Measurements from ENCODE around the gene NKX1-2.

NKX1-2 gene

GRCh38 chr10:124472071-124472470, 22.2 kb upstream of the NKX1-2 start:
- no peak overlapping the region for H3K4me3 ChIP-seq (ENCODE audit: low read depth, low read length)
- no peaks in the 10 kb centered on the region for H3K36me3 ChIP-seq (ENCODE audit: control insufficient read depth, insufficient read depth, low read length)
- H3K27me3 ChIP-seq (ENCODE audit: control insufficient read depth, insufficient read depth, low read length), result no peaks in the 10 kb centered on the region
- peaks cover 11% of the 10 kb centered on the region for H3K4me1 ChIP-seq (ENCODE audit: control insufficient read depth, insufficient read depth, low read length)
- no peaks in the 10 kb centered on the region for H3K9me3 ChIP-seq (ENCODE audit: control insufficient read depth, insufficient read depth, low read length)
- H3K9ac ChIP-seq (ENCODE audit: low read depth, low read length), result no peak overlapping the region

GRCh38 chr10:124470544-124471434, 21.0 kb upstream of the NKX1-2 start:
- Histone ChIP-seq H3K4me3 (ENCODE audit: low read depth, low read length) (peak overlapping the region; percentile 24), H3K27me3 (ENCODE audit: control insufficient read depth, insufficient read depth, low read length) (no peaks in the 10 kb centered on the region), H3K9ac (ENCODE audit: low read depth, low read length) (peak overlapping the region; percentile 65), H3K9me3 (ENCODE audit: control insufficient read depth, insufficient read depth, low read length) (no peaks in the 10 kb centered on the region), H3K4me1 (ENCODE audit: control insufficient read depth, insufficient read depth, low read length) (peaks cover 14% of the 10 kb centered on the region), H3K36me3 (ENCODE audit: control insufficient read depth, insufficient read depth, low read length) (no peaks in the 10 kb centered on the region)

GRCh38 chr10:124469956-124470484, 20.2 kb upstream of the NKX1-2 start:
- H3K4me3 ChIP-seq (ENCODE audit: low read depth, low read length), result peak overlapping the region; percentile 24
- no peaks in the 10 kb centered on the region for H3K36me3 ChIP-seq (ENCODE audit: control insufficient read depth, insufficient read depth, low read length)
- H3K9me3 ChIP-seq (ENCODE audit: control insufficient read depth, insufficient read depth, low read length), result no peaks in the 10 kb centered on the region
- peaks cover 19% of the 10 kb centered on the region for H3K4me1 ChIP-seq (ENCODE audit: control insufficient read depth, insufficient read depth, low read length)
- no peaks in the 10 kb centered on the region for H3K27me3 ChIP-seq (ENCODE audit: control insufficient read depth, insufficient read depth, low read length)
- peak overlapping the region; percentile 65 for H3K9ac ChIP-seq (ENCODE audit: low read depth, low read length)

- Histone ChIP-seq H3K4me3 (ENCODE audit: low read depth, low read length) (no peak overlapping the region), H3K36me3 (ENCODE audit: control insufficient read depth, insufficient read depth, low read length) (no peaks in the 10 kb centered on the region), H3K27me3 (ENCODE audit: control insufficient read depth, insufficient read depth, low read length) (no peaks in the 10 kb centered on the region), H3K9ac (ENCODE audit: low read depth, low read length) (no peak overlapping the region), H3K4me1 (ENCODE audit: control insufficient read depth, insufficient read depth, low read length) (peaks cover 19% of the 10 kb centered on the region), H3K9me3 (ENCODE audit: control insufficient read depth, insufficient read depth, low read length) (no peaks in the 10 kb centered on the region)
These were observed 18.8 kb upstream of the NKX1-2 start for GRCh38 chr10:124468624-124469023.

GRCh38 chr10:124467165-124467564, 17.3 kb upstream of the NKX1-2 start:
- H3K27me3 ChIP-seq (ENCODE audit: control insufficient read depth, insufficient read depth, low read length), result no peaks in the 10 kb centered on the region
- H3K4me1 ChIP-seq (ENCODE audit: control insufficient read depth, insufficient read depth, low read length), result peaks cover 19% of the 10 kb centered on the region
- no peaks in the 10 kb centered on the region for H3K36me3 ChIP-seq (ENCODE audit: control insufficient read depth, insufficient read depth, low read length)
- H3K4me3 ChIP-seq (ENCODE audit: low read depth, low read length), result no peak overlapping the region
- no peaks in the 10 kb centered on the region for H3K9me3 ChIP-seq (ENCODE audit: control insufficient read depth, insufficient read depth, low read length)
- H3K9ac ChIP-seq (ENCODE audit: low read depth, low read length), result no peak overlapping the region

- Histone ChIP-seq H3K9ac (ENCODE audit: low read depth, low read length) (no peak overlapping the region), H3K4me1 (ENCODE audit: control insufficient read depth, insufficient read depth, low read length) (peaks cover 18% of the 10 kb centered on the region), H3K4me3 (ENCODE audit: low read depth, low read length) (no peak overlapping the region)
These were observed 16.1 kb upstream of the NKX1-2 start for GRCh38 chr10:124465777-124466488.

GRCh38 chr10:124465003-124465776, 15.4 kb upstream of the NKX1-2 start:
- no peaks in the 10 kb centered on the region for H3K9me3 ChIP-seq (ENCODE audit: control insufficient read depth, insufficient read depth, low read length)

More at GRCh38 chr10:124465777-124466488, 16.1 kb upstream of the NKX1-2 start:
- no peaks in the 10 kb centered on the region for H3K9me3 ChIP-seq (ENCODE audit: control insufficient read depth, insufficient read depth, low read length)
- H3K36me3 ChIP-seq (ENCODE audit: control insufficient read depth, insufficient read depth, low read length), result no peaks in the 10 kb centered on the region
- H3K27me3 ChIP-seq (ENCODE audit: control insufficient read depth, insufficient read depth, low read length), result no peaks in the 10 kb centered on the region

GRCh38 chr10:124464028-124464965, 14.5 kb upstream of the NKX1-2 start:
- Histone ChIP-seq H3K27me3 (ENCODE audit: control insufficient read depth, insufficient read depth, low read length) (no peaks in the 10 kb centered on the region), H3K9ac (ENCODE audit: low read depth, low read length) (no peak overlapping the region)

More at GRCh38 chr10:124465003-124465776, 15.4 kb upstream of the NKX1-2 start:
- Histone ChIP-seq H3K36me3 (ENCODE audit: control insufficient read depth, insufficient read depth, low read length) (no peaks in the 10 kb centered on the region), H3K4me1 (ENCODE audit: control insufficient read depth, insufficient read depth, low read length) (peaks cover 17% of the 10 kb centered on the region), H3K27me3 (ENCODE audit: control insufficient read depth, insufficient read depth, low read length) (no peaks in the 10 kb centered on the region), H3K9ac (ENCODE audit: low read depth, low read length) (no peak overlapping the region), H3K4me3 (ENCODE audit: low read depth, low read length) (no peak overlapping the region)

GRCh38 chr10:124462348-124462695, 12.5 kb upstream of the NKX1-2 start:
- Histone ChIP-seq H3K36me3 (ENCODE audit: control insufficient read depth, insufficient read depth, low read length) (no peaks in the 10 kb centered on the region), H3K9ac (ENCODE audit: low read depth, low read length) (no peak overlapping the region), H3K27me3 (ENCODE audit: control insufficient read depth, insufficient read depth, low read length) (peaks cover 2% of the 10 kb centered on the region), H3K9me3 (ENCODE audit: control insufficient read depth, insufficient read depth, low read length) (no peaks in the 10 kb centered on the region), H3K4me3 (ENCODE audit: low read depth, low read length) (peak overlapping the region; percentile 77), H3K4me1 (ENCODE audit: control insufficient read depth, insufficient read depth, low read length) (peaks cover 17% of the 10 kb centered on the region)

More at GRCh38 chr10:124464028-124464965, 14.5 kb upstream of the NKX1-2 start:
- Histone ChIP-seq H3K9me3 (ENCODE audit: control insufficient read depth, insufficient read depth, low read length) (no peaks in the 10 kb centered on the region), H3K4me1 (ENCODE audit: control insufficient read depth, insufficient read depth, low read length) (peaks cover 14% of the 10 kb centered on the region), H3K36me3 (ENCODE audit: control insufficient read depth, insufficient read depth, low read length) (no peaks in the 10 kb centered on the region), H3K4me3 (ENCODE audit: low read depth, low read length) (no peak overlapping the region)

- Histone ChIP-seq H3K9ac (ENCODE audit: low read depth, low read length) (no peak within 1 kb of the TSS), H3K9me3 (ENCODE audit: control insufficient read depth, insufficient read depth, low read length) (no peaks in the 10 kb centered on the region), H3K4me1 (ENCODE audit: control insufficient read depth, insufficient read depth, low read length) (peaks cover 17% of the 10 kb centered on the region), H3K27me3 (ENCODE audit: control insufficient read depth, insufficient read depth, low read length) (peaks cover 2% of the 10 kb centered on the region), H3K4me3 (ENCODE audit: low read depth, low read length) (peak within 1 kb of the TSS; percentile 77), H3K36me3 (ENCODE audit: control insufficient read depth, insufficient read depth, low read length) (no peaks in the 10 kb centered on the region)
These were observed 12.0 kb upstream of the NKX1-2 start, which contains the start of gene LHPP for GRCh38 chr10:124461642-124462347. LHPP (plus strand) TSS chr10:124461823; CDS start chr10:124461863, 40 bp downstream.
